ENCODE measurements around the gene EMILIN2.
"Not testable (repeated sequence)": the region's sequence is repeated elsewhere in the genome, so short reads cannot be mapped to it uniquely, and the experiment has no call there.

Gene EMILIN2

DNA sequence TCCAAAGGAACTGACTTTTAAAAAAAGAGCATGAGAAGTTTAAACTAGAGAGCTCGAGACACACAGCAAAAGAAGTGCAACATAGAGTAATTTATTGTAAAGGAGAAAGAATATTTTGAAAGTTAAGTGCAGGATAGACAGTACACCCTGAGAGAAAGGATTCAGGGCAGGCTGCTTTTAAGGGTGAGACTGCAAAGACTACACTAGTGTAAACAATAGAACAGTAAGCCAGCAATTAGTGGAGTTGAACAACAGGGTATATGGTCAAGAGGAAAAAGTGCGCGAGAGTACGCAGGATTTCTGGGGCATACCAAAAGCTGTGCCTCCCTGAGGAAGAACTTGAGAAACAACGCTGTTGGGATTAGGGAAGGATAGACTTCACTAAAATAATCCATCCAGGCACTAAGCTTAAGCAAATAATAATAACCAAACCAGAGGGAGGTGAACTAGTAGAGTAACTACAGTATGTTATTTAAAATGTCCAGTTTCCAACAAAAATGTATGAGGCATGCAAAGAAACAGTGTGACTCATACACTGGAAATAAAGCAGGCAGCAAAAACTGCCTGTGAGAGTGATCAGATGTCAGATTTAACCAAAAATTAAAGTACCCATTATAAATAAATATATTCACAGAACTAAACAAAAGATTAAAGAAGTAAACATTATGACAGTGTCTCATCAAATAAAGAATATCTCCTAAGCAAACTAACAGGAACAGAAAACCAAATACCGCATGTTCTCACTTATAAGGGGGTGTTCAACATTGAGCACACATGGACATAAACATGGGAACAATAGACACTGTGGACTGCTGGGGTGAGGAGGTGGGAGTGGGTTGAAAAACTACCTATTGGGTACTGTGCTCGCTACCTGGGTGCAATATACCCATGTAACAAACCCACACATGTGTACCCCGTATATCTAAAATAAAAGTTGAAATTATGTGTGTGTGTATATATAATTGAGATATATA lies 40.5 kb upstream of the EMILIN2 start:
- no peak for DNase-seq (ENCODE audit: low read depth in 1 of 2, low spot score in 1 of 2)
- TF ChIP-seq, protein P1, sequence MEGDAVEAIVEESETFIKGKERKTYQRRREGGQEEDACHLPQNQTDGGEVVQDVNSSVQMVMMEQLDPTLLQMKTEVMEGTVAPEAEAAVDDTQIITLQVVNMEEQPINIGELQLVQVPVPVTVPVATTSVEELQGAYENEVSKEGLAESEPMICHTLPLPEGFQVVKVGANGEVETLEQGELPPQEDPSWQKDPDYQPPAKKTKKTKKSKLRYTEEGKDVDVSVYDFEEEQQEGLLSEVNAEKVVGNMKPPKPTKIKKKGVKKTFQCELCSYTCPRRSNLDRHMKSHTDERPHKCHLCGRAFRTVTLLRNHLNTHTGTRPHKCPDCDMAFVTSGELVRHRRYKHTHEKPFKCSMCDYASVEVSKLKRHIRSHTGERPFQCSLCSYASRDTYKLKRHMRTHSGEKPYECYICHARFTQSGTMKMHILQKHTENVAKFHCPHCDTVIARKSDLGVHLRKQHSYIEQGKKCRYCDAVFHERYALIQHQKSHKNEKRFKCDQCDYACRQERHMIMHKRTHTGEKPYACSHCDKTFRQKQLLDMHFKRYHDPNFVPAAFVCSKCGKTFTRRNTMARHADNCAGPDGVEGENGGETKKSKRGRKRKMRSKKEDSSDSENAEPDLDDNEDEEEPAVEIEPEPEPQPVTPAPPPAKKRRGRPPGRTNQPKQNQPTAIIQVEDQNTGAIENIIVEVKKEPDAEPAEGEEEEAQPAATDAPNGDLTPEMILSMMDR (IDR thresholded peaks at IDR 0.05; ENCODE audit: insufficient read depth, low read length), result no peak
- TF ChIP-seq, protein P2, sequence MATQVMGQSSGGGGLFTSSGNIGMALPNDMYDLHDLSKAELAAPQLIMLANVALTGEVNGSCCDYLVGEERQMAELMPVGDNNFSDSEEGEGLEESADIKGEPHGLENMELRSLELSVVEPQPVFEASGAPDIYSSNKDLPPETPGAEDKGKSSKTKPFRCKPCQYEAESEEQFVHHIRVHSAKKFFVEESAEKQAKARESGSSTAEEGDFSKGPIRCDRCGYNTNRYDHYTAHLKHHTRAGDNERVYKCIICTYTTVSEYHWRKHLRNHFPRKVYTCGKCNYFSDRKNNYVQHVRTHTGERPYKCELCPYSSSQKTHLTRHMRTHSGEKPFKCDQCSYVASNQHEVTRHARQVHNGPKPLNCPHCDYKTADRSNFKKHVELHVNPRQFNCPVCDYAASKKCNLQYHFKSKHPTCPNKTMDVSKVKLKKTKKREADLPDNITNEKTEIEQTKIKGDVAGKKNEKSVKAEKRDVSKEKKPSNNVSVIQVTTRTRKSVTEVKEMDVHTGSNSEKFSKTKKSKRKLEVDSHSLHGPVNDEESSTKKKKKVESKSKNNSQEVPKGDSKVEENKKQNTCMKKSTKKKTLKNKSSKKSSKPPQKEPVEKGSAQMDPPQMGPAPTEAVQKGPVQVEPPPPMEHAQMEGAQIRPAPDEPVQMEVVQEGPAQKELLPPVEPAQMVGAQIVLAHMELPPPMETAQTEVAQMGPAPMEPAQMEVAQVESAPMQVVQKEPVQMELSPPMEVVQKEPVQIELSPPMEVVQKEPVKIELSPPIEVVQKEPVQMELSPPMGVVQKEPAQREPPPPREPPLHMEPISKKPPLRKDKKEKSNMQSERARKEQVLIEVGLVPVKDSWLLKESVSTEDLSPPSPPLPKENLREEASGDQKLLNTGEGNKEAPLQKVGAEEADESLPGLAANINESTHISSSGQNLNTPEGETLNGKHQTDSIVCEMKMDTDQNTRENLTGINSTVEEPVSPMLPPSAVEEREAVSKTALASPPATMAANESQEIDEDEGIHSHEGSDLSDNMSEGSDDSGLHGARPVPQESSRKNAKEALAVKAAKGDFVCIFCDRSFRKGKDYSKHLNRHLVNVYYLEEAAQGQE (IDR thresholded peaks at IDR 0.05; ENCODE audit: insufficient replicate concordance, low read depth), result no peak
- TF ChIP-seq GABPA (IDR thresholded peaks at IDR 0.05; ENCODE audit: low read depth) (no peak), POLR2AphosphoS5 (IDR thresholded peaks at IDR 0.05; ENCODE audit: low read depth) (0 out of 2 replicates have a peak, but pooled peaks have one; percentile 30), SPI1 (IDR thresholded peaks at IDR 0.05; ENCODE audit: borderline replicate concordance, low read depth) (no peak)
- no peak overlapping the region for H3K4me3 ChIP-seq (replicated peaks; ENCODE audit: insufficient read depth, low read length)
- H3K27me3 ChIP-seq (ENCODE audit: insufficient read depth, poor library complexity, severe bottlenecking), result no peaks in the 10 kb centered on the region
- H3K27ac ChIP-seq (replicated peaks), result no peak overlapping the region

DNA sequence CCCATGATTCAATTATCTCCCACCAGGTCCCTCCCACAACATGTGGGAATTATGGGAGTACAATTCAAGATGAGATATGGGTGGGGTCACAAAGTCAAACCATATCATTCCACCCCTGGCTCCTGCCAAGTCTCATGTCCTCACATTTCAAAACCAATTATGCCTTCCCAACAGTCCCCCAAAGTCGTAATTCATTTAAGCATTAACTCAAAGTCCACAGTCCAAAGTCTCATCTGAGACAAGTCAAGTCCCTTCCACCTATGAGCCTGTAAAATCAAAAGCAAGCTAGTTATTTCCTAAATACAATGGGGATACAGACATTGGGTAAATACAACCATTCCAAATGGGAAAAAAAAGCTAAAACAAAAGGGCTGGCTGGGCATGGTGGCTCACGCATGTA lies 38.2 kb upstream of the EMILIN2 start:
- not testable (repeated sequence) for DNase-seq (ENCODE audit: low read depth in 1 of 2, low spot score in 1 of 2); H3K27me3 ChIP-seq (ENCODE audit: insufficient read depth, poor library complexity, severe bottlenecking); H3K27ac ChIP-seq (replicated peaks)

DNA sequence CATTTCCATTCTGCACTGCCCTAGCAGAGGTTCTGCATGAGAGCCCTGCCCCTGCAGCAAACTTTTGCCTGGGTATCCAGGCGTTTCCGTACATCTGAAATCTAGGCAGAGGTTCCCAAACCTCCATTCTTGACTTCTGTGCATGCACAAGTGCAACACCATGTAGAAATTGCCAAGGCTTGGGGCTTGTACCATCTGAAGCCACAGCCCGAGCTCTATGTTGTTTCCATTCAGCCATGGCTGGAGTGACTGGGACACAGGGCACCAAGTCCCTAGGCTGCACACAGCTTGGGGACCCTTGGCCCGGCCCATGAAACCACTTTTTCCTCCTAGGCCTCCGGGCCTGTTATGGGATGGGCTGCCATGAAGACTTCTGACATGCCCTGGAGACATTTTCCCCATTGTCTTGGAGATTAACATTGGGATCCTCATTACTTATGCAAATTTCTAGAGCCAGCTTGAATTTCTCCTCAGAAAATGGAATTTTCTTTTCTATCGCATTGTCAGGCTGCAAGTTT lies 37.1 kb upstream of the EMILIN2 start:
- not testable (repeated sequence) for H3K27me3 ChIP-seq (ENCODE audit: insufficient read depth, poor library complexity, severe bottlenecking); H3K27ac ChIP-seq (replicated peaks); DNase-seq (ENCODE audit: low read depth in 1 of 2, low spot score in 1 of 2); H3K4me3 ChIP-seq (replicated peaks; ENCODE audit: insufficient read depth, low read length)

More for the DNA sequence above, 38.2 kb upstream of the EMILIN2 start:
- not testable (repeated sequence) for H3K4me3 ChIP-seq (replicated peaks; ENCODE audit: insufficient read depth, low read length)

DNA sequence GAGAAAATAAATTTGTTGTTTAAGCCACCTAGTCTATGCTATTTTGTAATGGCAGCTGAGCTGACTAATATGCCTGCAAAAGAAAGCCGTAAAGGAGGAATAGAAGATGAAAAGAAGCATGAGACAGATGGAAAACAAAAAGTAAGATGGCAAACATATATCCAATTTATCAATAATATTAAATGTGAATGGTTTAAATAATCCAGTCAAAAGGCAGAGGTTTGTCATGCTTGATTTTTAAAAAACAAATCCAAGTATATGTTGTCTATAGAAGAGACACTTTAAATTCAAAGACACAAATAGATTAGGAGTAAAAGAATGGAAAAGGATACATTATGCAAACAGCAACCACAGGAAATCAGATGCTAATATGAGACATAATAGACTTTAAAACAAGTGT lies 35.4 kb upstream of the EMILIN2 start:
- H3K27me3 ChIP-seq (ENCODE audit: insufficient read depth, poor library complexity, severe bottlenecking), result no peaks in the 10 kb centered on the region
- H3K4me3 ChIP-seq (replicated peaks; ENCODE audit: insufficient read depth, low read length), result no peak overlapping the region
- DNase-seq (ENCODE audit: low read depth in 1 of 2, low spot score in 1 of 2), result no peak
- H3K27ac ChIP-seq (replicated peaks), result no peak overlapping the region
- TF ChIP-seq, protein P2 (IDR thresholded peaks at IDR 0.05; ENCODE audit: insufficient replicate concordance, low read depth), result no peak
- TF ChIP-seq POLR2AphosphoS5 (IDR thresholded peaks at IDR 0.05; ENCODE audit: low read depth), result no peak
- TF ChIP-seq, protein P1 (IDR thresholded peaks at IDR 0.05; ENCODE audit: insufficient read depth, low read length), result no peak

Data from HL-60 (cell line).